Panc1 (cell line): ENCODE results near the gene MTFR1L. TPM values are rescaled to one million over a fixed set of nuclear protein-coding genes. Genes with fewer than 3 reads are reported as not detected.

Source experiments
- ATAC-seq: fragments of 200-7000 bp; cut with Tn5 transposase; 2 replicates; pipeline ENCODE4 v1.9.1; 2020; ENCODE audit warnings: mild to moderate bottlenecking, moderate library complexity
- Bru-seq: library from RNA; stranded (reverse); fragments of 400-500 nt; gene quantifications from one replicate; lab custom pipeline; 2021; lab: Mats Ljungman, UMichigan
- BruChase-seq, 2 experiments: library from RNA; stranded (reverse); fragments of 400-500 nt; gene quantifications; one replicate each; lab custom pipeline; 2021; lab: Mats Ljungman, UMichigan
- BruUV-seq: library from RNA; stranded (reverse); fragments of 400-500 nt; replicated peaks from 2 replicates; lab custom pipeline; 2021; lab: Mats Ljungman, UMichigan
- CTCF ChIA-PET: fragments of 300-600 bp; sonication (Branson Sonifier 250); formaldehyde crosslinking; loops from one replicate; lab custom pipeline; 2022; ENCODE audit warnings: antibody characterized with exemption; lab: Charles Lee
- POLR2A ChIA-PET: fragments of 300-600 bp; sonication (Branson Sonifier 250); formaldehyde crosslinking; loops from one replicate; lab custom pipeline; 2022; ENCODE audit warnings: antibody characterized with exemption; lab: Charles Lee
- DNase-seq: peaks from one replicate; pipeline ENCODE4 v3.0.0-alpha.2; 2010; ENCODE audit warnings: low read depth, low spot score
- H3K27ac ChIP-seq: 2 replicates; pipeline ENCODE4 v1.5.1; 2011; ENCODE audit warnings: mild to moderate bottlenecking, low read length, inconsistent platforms
- H3K27me3 ChIP-seq: fragments of 200-500 bp; sonication (Bioruptor generic); 2 replicates; pipeline ENCODE4 v1.6.0; 2014; ENCODE audit warnings: low read length, inconsistent platforms; ENCODE audit not compliant: control insufficient read depth, insufficient read depth
- H3K36me3 ChIP-seq: fragments of 200-500 bp; sonication (Bioruptor generic); 2 replicates; pipeline ENCODE4 v1.5.1; 2014; ENCODE audit warnings: inconsistent platforms, mild to moderate bottlenecking, low read length, moderate library complexity; ENCODE audit not compliant: control insufficient read depth, insufficient read depth
- H3K4me1 ChIP-seq: 2 replicates; pipeline ENCODE4 v1.5.1; 2011; ENCODE audit warnings: inconsistent platforms, mild to moderate bottlenecking, low read length, moderate library complexity; ENCODE audit not compliant: control insufficient read depth, insufficient read depth
- H3K4me3 ChIP-seq, 2 experiments: 2 replicates each; pipeline ENCODE4 v1.5.1; 2011 to 2012; ENCODE audit warnings: low read depth in 2 of 2, low read length in 2 of 2, mild to moderate bottlenecking in 2 of 2, inconsistent platforms in 1 of 2, moderate library complexity in 1 of 2
- H3K9me3 ChIP-seq: fragments of 200-500 bp; sonication (Bioruptor generic); 2 replicates; pipeline ENCODE4 v1.5.1; 2014; ENCODE audit warnings: low read depth, mild to moderate bottlenecking, inconsistent platforms, low read length, moderate library complexity; ENCODE audit not compliant: control insufficient read depth, insufficient read depth
- CTCF ChIP-seq: fragments of 450-650 bp; IDR thresholded peaks from 2 replicates; pipeline ENCODE4 v1.5.1; 2017; ENCODE audit warnings: mild to moderate bottlenecking
- POLR2AphosphoS5 ChIP-seq: IDR thresholded peaks from 2 replicates; pipeline ENCODE4 v1.6.1; 2012; ENCODE audit warnings: mild to moderate bottlenecking, low read depth, low read length, moderate library complexity
- REST ChIP-seq, 2 experiments: IDR thresholded peaks; 2 replicates each; pipeline ENCODE4 v1.6.1; 2011 to 2012; ENCODE audit warnings: low read depth in 2 of 2, control low read depth in 1 of 2, low read length in 1 of 2, mild to moderate bottlenecking in 1 of 2, moderate library complexity in 1 of 2; ENCODE audit not compliant: insufficient read depth in 1 of 2
- SIN3A ChIP-seq: IDR thresholded peaks from 2 replicates; pipeline ENCODE4 v1.6.1; 2012; ENCODE audit warnings: low read depth, mild to moderate bottlenecking, low read length, moderate library complexity, borderline replicate concordance; ENCODE audit not compliant: insufficient read depth
- TCF7L2 ChIP-seq: IDR thresholded peaks from 2 replicates; pipeline ENCODE4 v1.6.1; 2011; ENCODE audit warnings: mild to moderate bottlenecking, low read depth, low read length, inconsistent platforms
- in situ Hi-C: cut with HindIII; loops from 2 replicates; pipeline ENCODE4 v1.10.0; 2016; ENCODE audit warnings: low sequenced_read_pairs, low pct_unique_long_range_greater_than_20kb
- intact Hi-C: fragments of 100-400 bp; cut with micrococcal nuclease; formaldehyde crosslinking; loops from one replicate; pipeline ENCODE4 v1.10.0; 2022; ENCODE audit not compliant: unreplicated experiment
- long read RNA-seq: library from polyadenylated mRNA; unstranded; transcript quantifications from one replicate; pipeline ENCODE4 v2.0.0, GENCODE V29; 2021; ENCODE audit not compliant: unreplicated experiment
- polyA plus RNA-seq: library from polyadenylated mRNA; unstranded; fragments of >200 nt; gene quantifications from one replicate; pipeline ENCODE4 v1.2.1, GENCODE V29; 2012; ENCODE audit warnings: missing spikeins; ENCODE audit not compliant: insufficient read length
- total RNA-seq: library from RNA; stranded (reverse); gene quantifications from one replicate; pipeline ENCODE4 v1.2.1, GENCODE V29; 2021; ENCODE audit not compliant: unreplicated experiment

Gene MTFR1L
- total RNA-seq, result 68.5 TPM
- polyA plus RNA-seq, result 70.2 TPM
- percentile 72 among the genes with signal in this experiment for Bru-seq, nascent RNA
- BruChase-seq, experiment 1, labeled RNA remaining after a 2-hour chase, result percentile 78 among the genes with signal in this experiment
- percentile 88 among the genes with signal in this experiment for BruChase-seq, experiment 2, labeled RNA remaining after a 6-hour chase
- long read RNA-seq, transcript MTFR1L-203 (7 exons, 2,004 nt), result major isoform, 49 of 117 reads
- long read RNA-seq, transcript MTFR1L-210 (7 exons, 1,873 nt), result minor isoform, 19 of 117 reads
- long read RNA-seq, partial matches to known transcripts, result 26 of 117 reads
- long read RNA-seq, other reads (novel, unspliced or antisense), result 14 of 117 reads

GRCh38 chr1:25819491-25820246, at the start of gene MTFR1L:
TSS of gene MTFR1L (plus strand) at chr1:25819954. CDS start at chr1:25823105, 3,151 bp downstream.
- in situ Hi-C loops, result no loop called here
- BruUV-seq, result no TSS peak
- Histone ChIP-seq H3K27ac (peak within 1 kb of the TSS; percentile 86), H3K4me3 (peak within 1 kb of the TSS; percentile 73 to 94), H3K36me3 (no peaks in the 10 kb centered on the region; the same call in 1 of the 2 replicates), H3K27me3 (no peaks in the 10 kb centered on the region), H3K4me1 (peaks cover 30% of the 10 kb centered on the region), H3K9me3 (no peaks in the 10 kb centered on the region)
- POLR2A ChIA-PET, result interaction anchor here (0.6 to 1.0 kb wide), 5 partner anchors 19 to 392 kb away, joined by 3 to 7 read pairs (median 4); no protein-coding TSS in a partner anchor
- DNase-seq (peak; percentile 28), ATAC-seq (peak; percentile 92)
- CTCF ChIA-PET, result no interaction called here
- intact Hi-C loops, result no loop called here
- no peak for TF ChIP-seq REST (IDR thresholded peaks at IDR 0.05; ENCODE audit: insufficient read depth in 1 of 2, low read depth in 2 of 2, low read length in 1 of 2)
- no peak for TF ChIP-seq CTCF
- peak; percentile 70; the same call in 1 of the 2 replicates for TF ChIP-seq SIN3A
- TF ChIP-seq POLR2AphosphoS5, result peak; percentile 86
- no peak for TF ChIP-seq TCF7L2

GRCh38 chr1:25770541-25771220, 49.1 kb upstream of the MTFR1L start:
- intact Hi-C loops (no loop called here), in situ Hi-C loops (no loop called here)
- Histone ChIP-seq H3K9me3 (no peaks in the 10 kb centered on the region), H3K4me3 (no peak overlapping the region), H3K36me3 (no peaks in the 10 kb centered on the region), H3K27ac (no peak overlapping the region), H3K4me1 (peaks cover 24% of the 10 kb centered on the region), H3K27me3 (no peaks in the 10 kb centered on the region)
- DNase-seq, result no peak
- no peak for ATAC-seq
- POLR2A ChIA-PET, result no interaction called here
- no peak for TF ChIP-seq REST (IDR thresholded peaks at IDR 0.05; ENCODE audit: insufficient read depth in 1 of 2, low read depth in 2 of 2, low read length in 1 of 2)
- TF ChIP-seq TCF7L2, result no peak
- no peak for TF ChIP-seq CTCF
- no peak for TF ChIP-seq POLR2AphosphoS5
- CTCF ChIA-PET, result no interaction called here
- BruUV-seq, result no TSS peak
